GM12878 (cell line): Measurements from ENCODE around the gene C1QTNF3. TPM values are rescaled to one million over a fixed set of nuclear protein-coding genes. Genes with fewer than 3 reads are reported as not detected.

ENCODE experiments used
- ATAC-seq: fragments of 200-7000 bp; cut with Tn5 transposase; 3 replicates; pipeline ENCODE4 v1.9.1; 2020; ENCODE audit warnings: mild to moderate bottlenecking, moderate library complexity
- BruUV-seq: library from RNA; stranded (reverse); fragments of 400-500 nt; replicated peaks from 2 replicates; lab custom pipeline; 2021; lab: Mats Ljungman, UMichigan
- CTCF ChIA-PET: fragments of 300-600 bp; sonication (Branson Sonifier 250); formaldehyde crosslinking; extraction: SDS; loops from one replicate; lab custom pipeline; 2021; ENCODE audit warnings: inconsistent platforms; lab: Yijun Ruan, JAX
- POLR2A ChIA-PET: fragments of 350-600 bp; formaldehyde crosslinking; extraction: SDS; loops from one replicate; lab custom pipeline; 2021; ENCODE audit warnings: inconsistent platforms; lab: Charles Lee
- RAD21 ChIA-PET: fragments of 300-600 bp; sonication (Branson Sonifier 250); formaldehyde crosslinking; loops from one replicate; lab custom pipeline; 2023; ENCODE audit warnings: antibody characterized with exemption; ENCODE audit not compliant: unreplicated experiment; lab: Charles Lee
- SMC1A ChIA-PET: fragments of 300-600 bp; sonication (Branson Sonifier 250); formaldehyde crosslinking; loops from one replicate; lab custom pipeline; 2023; ENCODE audit not compliant: unreplicated experiment, uncharacterized antibody; lab: Charles Lee
- DNase-seq: peaks from one replicate; pipeline ENCODE4 v3.0.0-alpha.2; 2011; ENCODE audit warnings: low read depth, low spot score
- FAIRE-seq: peaks from 3 replicates; lab custom pipeline; 2011; peaks lifted over from hg19 to GRCh38; lab: Jason Lieb, UNC
- H2AFZ ChIP-seq: 2 replicates; pipeline ENCODE4 v1.6.0; 2011; ENCODE audit warnings: low read depth, low read length, control low read depth; ENCODE audit not compliant: control insufficient read depth
- H3K27ac ChIP-seq: 2 replicates; pipeline ENCODE4 v1.5.1; 2011; ENCODE audit warnings: control low read depth; ENCODE audit not compliant: control insufficient read depth, insufficient read depth
- H3K27me3 ChIP-seq, 2 experiments: replicated peaks in 1 of 2; 2 replicates each; pipeline versions ENCODE4 v1.6.0 to v1.6.1; 2011; ENCODE audit warnings: low read length in 1 of 2; ENCODE audit not compliant: control insufficient read depth in 2 of 2, insufficient read depth in 2 of 2
- H3K36me3 ChIP-seq, 2 experiments: 2 replicates each; pipeline ENCODE4 v1.5.1; 2011; ENCODE audit warnings: low read length in 1 of 2; ENCODE audit not compliant: control insufficient read depth in 2 of 2, insufficient read depth in 2 of 2
- H3K4me1 ChIP-seq: 2 replicates; pipeline ENCODE4 v1.6.1; 2011; ENCODE audit warnings: mild to moderate bottlenecking, low read length, moderate library complexity, mixed read lengths; ENCODE audit not compliant: control insufficient read depth, insufficient read depth
- H3K4me2 ChIP-seq: 2 replicates; pipeline ENCODE4 v1.6.0; 2011; ENCODE audit warnings: control low read depth; ENCODE audit not compliant: control insufficient read depth, insufficient read depth
- H3K4me3 ChIP-seq: fragments of 200-600 bp; sonication (generic); 2 replicates; pipeline ENCODE4 v1.5.1; 2016
- H3K79me2 ChIP-seq: 2 replicates; pipeline ENCODE4 v1.6.0; 2011; ENCODE audit warnings: low read length; ENCODE audit not compliant: control insufficient read depth, insufficient read depth
- H3K9ac ChIP-seq: 2 replicates; pipeline ENCODE4 v1.8.0; 2011; ENCODE audit warnings: low read length, control low read depth, mixed read lengths; ENCODE audit not compliant: control insufficient read depth, insufficient read depth
- H3K9me3 ChIP-seq: replicated peaks from 3 replicates; pipeline ENCODE4 v1.5.1; 2011; ENCODE audit warnings: mild to moderate bottlenecking, low read length; ENCODE audit not compliant: control insufficient read depth, insufficient read depth
- H4K20me1 ChIP-seq: 2 replicates; pipeline ENCODE4 v1.6.0; 2011; ENCODE audit not compliant: control insufficient read depth, insufficient read depth
- BCL11A ChIP-seq: IDR thresholded peaks from 2 replicates; pipeline ENCODE4 v1.6.1; 2011; ENCODE audit warnings: low read depth, low read length
- BHLHE40 ChIP-seq, 2 experiments: fragments of 450-650 bp in 1 of 2; IDR thresholded peaks; 2 replicates each; pipeline ENCODE4 v1.6.1; 2011 to 2017; ENCODE audit warnings: low read depth in 2 of 2, borderline replicate concordance in 1 of 2, improper control_type of control experiment in 1 of 2, low read length in 1 of 2, mild to moderate bottlenecking in 1 of 2
- CEBPB ChIP-seq, 2 experiments: fragments of 150-350 bp in 1 of 2; IDR thresholded peaks; 2 replicates each; pipeline ENCODE4 v1.6.1; 2012 to 2014; ENCODE audit warnings: low read depth in 2 of 2, low read length in 2 of 2, borderline replicate concordance in 1 of 2, inconsistent platforms in 1 of 2
- GATAD2B ChIP-seq: fragments of 450-650 bp; conservative IDR thresholded peaks from 2 replicates; pipeline ENCODE4 v1.6.1; 2017; ENCODE audit warnings: low read depth, mild to moderate bottlenecking, moderate library complexity
- KDM1A ChIP-seq: fragments of 200-600 bp; sonication (generic); IDR thresholded peaks from 2 replicates; pipeline ENCODE4 v1.6.1; 2016; ENCODE audit warnings: borderline replicate concordance
- LARP7 ChIP-seq: fragments of 450-650 bp; IDR thresholded peaks from 2 replicates; pipeline ENCODE4 v1.6.1; 2017; ENCODE audit warnings: mild to moderate bottlenecking
- MTA3 ChIP-seq: IDR thresholded peaks from 2 replicates; pipeline ENCODE4 v1.6.1; 2012; ENCODE audit warnings: low read length, inconsistent platforms, borderline replicate concordance
- PAX8 ChIP-seq: fragments of 450-650 bp; IDR thresholded peaks from 2 replicates; pipeline ENCODE4 v1.6.1; 2017; ENCODE audit warnings: mild to moderate bottlenecking, moderate library complexity
- SRF ChIP-seq, 2 experiments: IDR thresholded peaks; 2 replicates each; pipeline ENCODE4 v1.6.1; 2011; ENCODE audit warnings: low read depth in 2 of 2, low read length in 2 of 2, mild to moderate bottlenecking in 1 of 2, moderate library complexity in 1 of 2
- TARDBP ChIP-seq: IDR thresholded peaks from 2 replicates; pipeline ENCODE4 v1.6.1; 2016; ENCODE audit warnings: borderline replicate concordance
- YY1 ChIP-seq: IDR thresholded peaks from 2 replicates; pipeline ENCODE4 v1.6.1; 2011; ENCODE audit warnings: low read depth, mild to moderate bottlenecking, low read length
- WGBS: methylation state at CpG from one replicate; pipeline ENCODE4 v1.1.6; 2016; ENCODE audit warnings: low lambda C conversion rate; ENCODE audit not compliant: insufficient replicate concordance, insufficient coverage; ENCODE audit errors: missing lambda C conversion rate; 5-methylcytosine and 5-hydroxymethylcytosine counted together
- in situ Hi-C: fragments of 300-500 bp; cut with MboI; formaldehyde crosslinking; loops from 9 replicates; pipeline ENCODE4 v1.14.3; 2018; ENCODE audit warnings: mixed read lengths
- intact Hi-C: fragments of 100-400 bp; cut with micrococcal nuclease; formaldehyde crosslinking; loops from one replicate; pipeline ENCODE4 v1.14.2; 2022; ENCODE audit not compliant: unreplicated experiment
- polyA plus RNA-seq, 11 experiments: library from polyadenylated mRNA; depleted of rRNA in 4 of 11; unstranded in 6 of 11; stranded (reverse) in 5 of 11; fragments of >200 nt; fragmentation: Nextera tagmentation in 4 of 11; fragmentation: Illumina TruSeq in 1 of 11; extraction: Ambion mirVana in 4 of 11; extraction: Trizol in 1 of 11; gene quantifications; 1 replicate in 1 of 11; 2 replicates in 10 of 11; pipeline versions ENCODE4 v1.2.1 to v1.2.3, GENCODE V29; 2011 to 2016; ENCODE audit warnings: inconsistent platforms in 2 of 11, missing spikeins in 2 of 11, low read depth in 1 of 11
- total RNA-seq, 4 experiments: library from RNA; depleted of rRNA in 3 of 4; stranded (reverse); fragments of >200 nt in 3 of 4; fragmentation: Illumina TruSeq in 1 of 4; extraction: Trizol in 1 of 4; gene quantifications; 2 replicates each; pipeline versions ENCODE4 v1.2.1 to v1.2.3, GENCODE V29; 2013 to 2021
- TF ChIP-seq, protein P1 (sequence below): IDR thresholded peaks from 2 replicates; pipeline ENCODE4 v1.6.1; 2012; ENCODE audit warnings: improper control_type of control experiment, low read depth, low read length; ENCODE audit not compliant: insufficient replicate concordance
- TF ChIP-seq, protein P2 (sequence below): IDR thresholded peaks from 2 replicates; pipeline ENCODE4 v1.6.1; 2011; ENCODE audit warnings: low read depth, low read length, improper control_type of control experiment, borderline replicate concordance

Gene C1QTNF3
- total and polyA plus RNA-seq, 10 of the 15 experiments (the other 5 are each of a cell fraction or from before 2014, with no cell fraction given): 0.39 to 6.3 (median 1.3) TPM

DNA sequence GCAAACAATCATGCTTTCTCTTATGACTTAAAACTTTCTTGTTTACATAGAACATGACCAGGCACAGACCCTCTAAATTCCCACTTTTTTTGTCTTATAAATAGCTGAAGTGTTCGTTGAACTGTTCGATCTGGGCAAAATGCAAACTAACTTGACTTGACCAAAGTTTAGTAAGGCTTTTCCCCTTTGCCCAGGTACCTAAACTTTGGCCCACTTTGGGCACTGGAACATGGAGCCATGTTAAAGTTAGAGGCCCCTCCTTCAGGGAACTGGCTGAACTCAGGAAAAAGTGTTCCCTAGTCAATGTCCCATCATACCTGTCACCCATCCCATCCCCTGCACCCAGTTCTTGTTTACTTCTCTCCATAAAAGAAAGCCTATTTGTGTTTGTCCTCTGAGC lies 25.8 kb downstream of the C1QTNF3 start:
- Histone ChIP-seq H3K9me3 (no peaks in the 10 kb centered on the region), H3K4me3 (no peak overlapping the region), H3K79me2 (no peaks in the 10 kb centered on the region), H3K36me3 (no peaks in the 10 kb centered on the region), H3K27ac (no peak overlapping the region)
- no peak for FAIRE-seq
- ChIA-PET SMC1A (interaction anchor here (0.6 to 1.5 kb wide), 4 partner anchors 11 to 18 kb away, joined by 3 to 5 read pairs (median 3); no protein-coding TSS in a partner anchor), RAD21 (no interaction called here), CTCF (interaction anchor here (1.4 to 2.6 kb wide), 2 partner anchors 20 to 22 kb away, joined by 5 to 6 read pairs; no protein-coding TSS in a partner anchor)
- WGBS: 90% methylated on average over 2 of the region's 2 CpGs
- DNase-seq: no peak
- intact Hi-C loops: no loop called here
- TF ChIP-seq, protein P1, sequence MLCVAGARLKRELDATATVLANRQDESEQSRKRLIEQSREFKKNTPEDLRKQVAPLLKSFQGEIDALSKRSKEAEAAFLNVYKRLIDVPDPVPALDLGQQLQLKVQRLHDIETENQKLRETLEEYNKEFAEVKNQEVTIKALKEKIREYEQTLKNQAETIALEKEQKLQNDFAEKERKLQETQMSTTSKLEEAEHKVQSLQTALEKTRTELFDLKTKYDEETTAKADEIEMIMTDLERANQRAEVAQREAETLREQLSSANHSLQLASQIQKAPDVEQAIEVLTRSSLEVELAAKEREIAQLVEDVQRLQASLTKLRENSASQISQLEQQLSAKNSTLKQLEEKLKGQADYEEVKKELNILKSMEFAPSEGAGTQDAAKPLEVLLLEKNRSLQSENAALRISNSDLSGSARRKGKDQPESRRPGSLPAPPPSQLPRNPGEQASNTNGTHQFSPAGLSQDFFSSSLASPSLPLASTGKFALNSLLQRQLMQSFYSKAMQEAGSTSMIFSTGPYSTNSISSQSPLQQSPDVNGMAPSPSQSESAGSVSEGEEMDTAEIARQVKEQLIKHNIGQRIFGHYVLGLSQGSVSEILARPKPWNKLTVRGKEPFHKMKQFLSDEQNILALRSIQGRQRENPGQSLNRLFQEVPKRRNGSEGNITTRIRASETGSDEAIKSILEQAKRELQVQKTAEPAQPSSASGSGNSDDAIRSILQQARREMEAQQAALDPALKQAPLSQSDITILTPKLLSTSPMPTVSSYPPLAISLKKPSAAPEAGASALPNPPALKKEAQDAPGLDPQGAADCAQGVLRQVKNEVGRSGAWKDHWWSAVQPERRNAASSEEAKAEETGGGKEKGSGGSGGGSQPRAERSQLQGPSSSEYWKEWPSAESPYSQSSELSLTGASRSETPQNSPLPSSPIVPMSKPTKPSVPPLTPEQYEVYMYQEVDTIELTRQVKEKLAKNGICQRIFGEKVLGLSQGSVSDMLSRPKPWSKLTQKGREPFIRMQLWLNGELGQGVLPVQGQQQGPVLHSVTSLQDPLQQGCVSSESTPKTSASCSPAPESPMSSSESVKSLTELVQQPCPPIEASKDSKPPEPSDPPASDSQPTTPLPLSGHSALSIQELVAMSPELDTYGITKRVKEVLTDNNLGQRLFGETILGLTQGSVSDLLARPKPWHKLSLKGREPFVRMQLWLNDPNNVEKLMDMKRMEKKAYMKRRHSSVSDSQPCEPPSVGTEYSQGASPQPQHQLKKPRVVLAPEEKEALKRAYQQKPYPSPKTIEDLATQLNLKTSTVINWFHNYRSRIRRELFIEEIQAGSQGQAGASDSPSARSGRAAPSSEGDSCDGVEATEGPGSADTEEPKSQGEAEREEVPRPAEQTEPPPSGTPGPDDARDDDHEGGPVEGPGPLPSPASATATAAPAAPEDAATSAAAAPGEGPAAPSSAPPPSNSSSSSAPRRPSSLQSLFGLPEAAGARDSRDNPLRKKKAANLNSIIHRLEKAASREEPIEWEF: no peak
- no peak for TF ChIP-seq LARP7
- no peak for TF ChIP-seq GATAD2B
- no peak for TF ChIP-seq MTA3
- no peak for TF ChIP-seq CEBPB (IDR thresholded peaks at IDR 0.05; ENCODE audit: borderline replicate concordance in 1 of 2, low read depth in 2 of 2, low read length in 2 of 2)
- TF ChIP-seq YY1: no peak
- TF ChIP-seq BHLHE40 (IDR thresholded peaks at IDR 0.05; ENCODE audit: borderline replicate concordance in 1 of 2, low read depth in 2 of 2, low read length in 1 of 2): no peak
- TF ChIP-seq BCL11A: no peak
- TF ChIP-seq KDM1A: no peak
- TF ChIP-seq, protein P2, sequence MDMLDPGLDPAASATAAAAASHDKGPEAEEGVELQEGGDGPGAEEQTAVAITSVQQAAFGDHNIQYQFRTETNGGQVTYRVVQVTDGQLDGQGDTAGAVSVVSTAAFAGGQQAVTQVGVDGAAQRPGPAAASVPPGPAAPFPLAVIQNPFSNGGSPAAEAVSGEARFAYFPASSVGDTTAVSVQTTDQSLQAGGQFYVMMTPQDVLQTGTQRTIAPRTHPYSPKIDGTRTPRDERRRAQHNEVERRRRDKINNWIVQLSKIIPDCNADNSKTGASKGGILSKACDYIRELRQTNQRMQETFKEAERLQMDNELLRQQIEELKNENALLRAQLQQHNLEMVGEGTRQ: no peak
- TF ChIP-seq TARDBP: no peak
- TF ChIP-seq SRF (IDR thresholded peaks at IDR 0.05; ENCODE audit: low read depth in 2 of 2, low read length in 2 of 2): no peak
- TF ChIP-seq PAX8: no peak
- TF ChIP-seq, all 136 proteins: peak for 0
- Histone ChIP-seq H2AFZ (no peak overlapping the region), H3K27me3 (no peaks in the 10 kb centered on the region), H3K9ac (no peak overlapping the region), H4K20me1 (no peaks in the 10 kb centered on the region), H3K4me2 (no peak overlapping the region), H3K4me1 (peaks cover 4% of the 10 kb centered on the region; the same call in 1 of the 2 replicates)
- in situ Hi-C loops: loop anchor here (25.0 kb wide), 1 partner anchor 895 kb away; the partner anchor contains the start of genes BRIX1 and RAD1
- POLR2A ChIA-PET: no interaction called here
- no peak for ATAC-seq
- no TSS peak for BruUV-seq
